Stimulated activated CD4-positive, alpha-beta T cell treated with anti-CD3 and anti-CD28 coated beads, Interleukin-4, amount 100 ng/mL, for 24 hours (primary cell): ENCODE results near the gene BAMBI.
"Not testable (repeated sequence)": the region's sequence is repeated elsewhere in the genome, so short reads cannot be mapped to it uniquely, and the experiment has no call there.

Experiments
- DNase-seq: peaks from one replicate; pipeline ENCODE4 v3.0.0-alpha.2; 2020

Gene BAMBI, protein sequence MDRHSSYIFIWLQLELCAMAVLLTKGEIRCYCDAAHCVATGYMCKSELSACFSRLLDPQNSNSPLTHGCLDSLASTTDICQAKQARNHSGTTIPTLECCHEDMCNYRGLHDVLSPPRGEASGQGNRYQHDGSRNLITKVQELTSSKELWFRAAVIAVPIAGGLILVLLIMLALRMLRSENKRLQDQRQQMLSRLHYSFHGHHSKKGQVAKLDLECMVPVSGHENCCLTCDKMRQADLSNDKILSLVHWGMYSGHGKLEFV

GRCh38 chr10:28676968-28677887, at the start of gene BAMBI:
Gene BAMBI (plus strand): TSS chr10:28677521. CDS start chr10:28677898, 377 bp downstream.
- peak; percentile 88 for DNase-seq

GRCh38 chr10:28628184-28628893, 49.0 kb upstream of the BAMBI start:
- peak; percentile 72 for DNase-seq

GRCh38 chr10:28631896-28632583, 45.3 kb upstream of the BAMBI start:
- DNase-seq, result no peak

DNA sequence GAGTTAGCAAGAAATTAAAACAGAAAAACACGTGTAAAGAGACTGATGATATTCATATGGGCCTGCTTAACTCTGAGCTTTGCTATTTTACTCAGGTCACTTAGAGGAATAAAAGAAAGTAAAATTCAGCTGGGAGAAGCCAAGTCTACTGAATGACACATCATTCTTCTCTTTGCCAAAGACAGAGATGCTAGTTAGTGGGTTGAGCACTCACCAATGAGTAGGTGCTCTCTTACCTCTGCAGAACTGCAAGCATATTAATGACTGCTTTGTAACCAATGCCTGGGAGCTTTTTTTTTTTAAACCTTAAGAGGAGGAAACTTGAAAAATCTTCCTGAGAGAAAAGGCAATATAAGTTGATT, 44.8 kb upstream of the BAMBI start:
- no peak for DNase-seq

- DNase-seq, result no peak
These were observed 43.6 kb upstream of the BAMBI start for GRCh38 chr10:28633750-28634149.

- DNase-seq, result no peak
These were observed 40.0 kb upstream of the BAMBI start for GRCh38 chr10:28637346-28637745.

DNA sequence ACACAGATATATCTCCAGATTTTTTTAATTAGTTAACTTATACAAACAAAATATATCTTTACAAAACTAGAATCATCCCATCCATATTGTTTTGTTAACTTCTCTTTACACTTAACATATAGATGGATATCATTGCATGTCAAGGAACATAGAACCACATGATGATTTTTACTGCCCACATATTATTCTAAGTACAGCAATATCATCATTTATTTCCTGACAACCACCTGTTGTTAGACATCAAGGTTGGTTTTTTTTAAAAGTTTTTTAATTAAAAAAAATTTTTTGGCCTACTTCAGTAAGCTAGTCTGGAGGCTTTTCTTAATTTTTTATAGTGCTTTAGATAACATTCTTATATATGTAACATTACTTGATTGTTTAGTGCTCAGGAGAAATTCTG, 38.9 kb upstream of the BAMBI start:
- DNase-seq, result no peak

DNA sequence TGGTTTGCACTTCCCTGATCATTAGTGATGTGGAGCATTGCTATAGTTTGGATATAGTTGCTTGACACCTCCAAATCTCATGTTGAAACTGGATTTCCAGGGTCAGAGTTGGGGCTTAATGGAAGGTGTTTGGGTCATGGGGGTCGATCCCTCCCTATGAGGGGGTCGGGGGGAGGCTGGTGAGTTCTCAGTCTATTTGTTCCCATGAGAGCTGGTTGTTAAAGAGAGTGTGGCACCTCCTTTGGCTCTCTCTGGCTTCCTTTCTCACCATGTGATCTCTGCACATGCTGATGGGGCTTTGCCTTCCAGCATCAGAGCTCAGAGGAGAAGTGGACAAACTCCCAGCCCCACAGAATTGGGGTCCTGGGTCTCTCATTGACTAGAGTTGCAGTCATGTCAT, 36.8 kb upstream of the BAMBI start:
- DNase-seq, result no peak

- DNase-seq, result no peak
These were observed 32.7 kb upstream of the BAMBI start for GRCh38 chr10:28644647-28645046.

- DNase-seq, result no peak
These were observed 25.2 kb upstream of the BAMBI start for GRCh38 chr10:28652106-28652505.

DNA sequence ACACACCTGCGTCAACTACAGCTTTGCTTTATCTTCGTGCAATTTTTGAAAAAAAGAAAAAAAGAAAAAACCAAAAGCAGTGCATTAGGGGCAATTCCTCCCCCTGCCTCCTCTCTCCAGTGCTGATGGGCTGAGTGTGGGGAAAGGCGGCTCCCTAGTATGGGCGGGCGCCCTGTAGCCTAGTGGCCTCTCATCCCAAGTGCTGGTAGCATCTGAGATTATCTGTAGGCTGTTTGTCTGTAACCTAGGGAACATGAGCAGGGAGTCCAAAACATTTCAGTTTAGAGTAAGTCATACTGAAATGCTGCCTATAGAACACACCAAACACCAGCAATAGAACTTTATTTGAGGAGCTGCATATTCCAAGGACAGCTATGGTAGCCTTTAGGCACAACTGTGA, 24.6 kb upstream of the BAMBI start:
- no peak for DNase-seq

- not testable (repeated sequence) for DNase-seq
These were observed 18.5 kb upstream of the BAMBI start for GRCh38 chr10:28658824-28659223.

DNA sequence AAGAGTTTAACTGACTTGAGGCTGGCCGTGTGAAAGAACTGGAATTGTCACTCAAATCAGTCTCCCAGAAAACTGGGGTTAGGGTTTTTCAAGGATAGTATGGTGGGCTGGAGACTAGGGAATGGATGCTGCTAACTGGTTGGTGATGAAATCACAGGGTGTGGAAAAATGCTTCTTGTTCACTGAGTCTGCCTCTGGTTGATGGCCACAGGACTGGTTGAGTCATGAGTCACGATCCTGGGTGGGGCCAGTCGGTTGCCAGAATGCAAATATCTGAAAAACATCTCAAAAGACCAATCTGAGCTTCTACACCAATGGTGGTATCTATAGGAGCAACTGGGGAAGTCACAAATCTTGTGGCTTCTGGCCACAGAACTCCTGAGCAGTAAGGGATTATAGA, 16.3 kb upstream of the BAMBI start:
- DNase-seq, result no peak

GRCh38 chr10:28663576-28664368, 13.5 kb upstream of the BAMBI start:
- peak; percentile 73 for DNase-seq

GRCh38 chr10:28664369-28664740, 13.0 kb upstream of the BAMBI start:
- no peak for DNase-seq

GRCh38 chr10:28666751-28667467, 10.4 kb upstream of the BAMBI start:
- no peak for DNase-seq

DNA sequence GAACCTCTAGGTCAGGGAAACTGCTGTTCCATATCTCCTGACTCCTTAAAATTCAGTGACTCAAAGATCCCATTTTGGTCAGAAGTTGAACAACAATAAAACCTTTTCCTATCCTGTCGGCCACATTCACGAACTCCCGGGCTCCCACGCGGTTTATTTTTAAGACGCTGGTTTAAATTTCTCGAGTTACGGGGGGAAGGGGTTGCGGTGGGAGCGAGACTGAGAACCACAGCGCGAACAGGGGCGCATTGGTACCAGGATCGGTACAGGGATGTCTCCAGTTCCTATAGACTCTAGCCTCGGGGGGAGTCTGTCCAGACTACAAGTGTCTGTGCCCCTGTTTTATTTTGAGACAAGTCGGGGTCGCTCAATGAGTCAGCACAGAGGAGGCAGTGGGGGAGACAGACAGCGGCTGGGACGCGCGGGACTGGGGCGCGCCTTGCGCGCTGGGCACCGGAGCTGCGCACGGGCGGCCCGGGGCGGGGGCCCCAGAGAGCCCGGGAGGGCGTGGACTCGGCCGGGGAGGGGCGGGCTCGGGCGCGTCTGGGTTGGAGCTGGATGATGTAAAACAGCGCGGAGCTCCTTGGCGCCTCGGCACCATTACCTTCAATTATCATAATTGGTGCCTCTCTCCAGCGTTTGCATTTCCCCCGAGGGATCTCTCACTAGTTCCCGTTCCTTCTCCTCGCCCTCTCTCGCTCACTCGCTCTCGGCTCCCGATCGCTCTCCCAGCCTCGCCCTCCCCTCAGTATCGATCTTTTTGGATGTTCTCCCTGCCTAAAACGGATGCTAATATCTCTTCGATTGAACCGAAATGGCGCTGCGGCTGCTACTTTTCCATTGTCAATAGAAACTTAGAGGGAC, 8.7 kb upstream of the BAMBI start:
- DNase-seq, result peak; percentile 47

DNA sequence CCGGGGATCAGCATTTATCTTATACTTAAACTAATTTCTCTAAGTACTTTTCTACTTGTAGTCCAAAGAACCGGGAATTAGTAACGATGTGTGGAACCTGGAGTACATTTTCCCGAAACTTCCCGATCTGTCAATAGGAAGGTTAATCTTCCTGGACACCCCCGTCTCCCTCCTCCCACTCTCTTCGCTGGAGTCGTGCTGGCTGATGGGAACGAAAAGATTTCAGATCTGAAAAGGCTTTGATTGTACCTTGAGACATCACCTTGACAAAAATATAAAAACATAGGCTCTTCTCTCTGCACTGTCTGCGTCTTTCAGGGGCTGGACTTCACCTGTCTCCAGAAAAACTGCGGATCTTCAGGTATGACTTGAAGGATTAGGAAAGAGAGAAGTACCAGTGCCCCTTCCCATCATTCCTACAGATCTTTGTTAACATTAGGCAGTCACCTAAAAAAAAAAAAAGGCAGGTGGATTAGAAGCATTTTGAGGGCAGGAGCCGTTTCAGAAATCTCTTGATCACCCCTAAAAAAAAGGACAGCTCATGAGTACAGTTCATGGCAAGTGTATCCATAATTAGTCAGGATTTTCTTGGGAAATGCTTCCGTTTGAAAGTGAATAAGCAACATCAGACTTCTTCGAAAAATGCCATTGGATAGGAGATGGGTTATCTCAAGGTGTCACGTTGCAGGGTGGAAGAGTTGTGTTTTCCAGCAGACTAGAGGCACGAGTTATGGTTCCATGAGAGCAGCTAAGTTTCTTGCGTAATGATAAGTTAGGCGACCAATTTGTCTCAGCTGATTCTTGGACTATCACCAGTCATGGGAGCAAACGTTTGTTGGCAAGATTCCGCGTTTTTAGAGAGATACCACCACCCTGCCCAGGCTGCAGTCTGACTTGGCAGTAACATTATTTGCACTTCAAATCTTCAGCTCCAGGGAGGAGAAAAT, 7.8 kb upstream of the BAMBI start:
- no peak for DNase-seq

DNA sequence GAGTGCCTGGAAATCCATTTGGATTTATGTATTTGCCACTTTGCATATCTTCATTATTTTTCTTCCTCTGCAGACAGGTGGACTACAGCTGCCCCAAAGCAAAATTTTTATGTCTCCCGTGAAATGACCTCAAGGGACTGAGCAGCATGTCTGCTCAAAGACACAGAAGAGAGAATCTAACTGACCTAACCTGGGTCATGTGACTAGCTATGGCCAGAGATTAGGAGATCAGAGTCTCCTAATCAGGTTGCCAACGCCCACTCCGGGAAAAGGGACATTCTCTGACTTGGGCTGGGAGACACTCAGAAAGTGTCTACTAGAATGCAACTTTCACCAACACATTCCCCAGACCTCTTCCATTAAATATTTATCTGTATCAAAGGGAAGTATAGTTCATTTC, 2.5 kb upstream of the BAMBI start:
- no peak for DNase-seq
